ENCODE data around the gene GTF2F1.
"Not testable (repeated sequence)": the region's sequence is repeated elsewhere in the genome, so short reads cannot be mapped to it uniquely, and the experiment has no call there.

GTF2F1 gene

GRCh38 chr19:6416658-6417405, 23.9 kb upstream of the GTF2F1 start:
- DNase-seq = no peak

DNA sequence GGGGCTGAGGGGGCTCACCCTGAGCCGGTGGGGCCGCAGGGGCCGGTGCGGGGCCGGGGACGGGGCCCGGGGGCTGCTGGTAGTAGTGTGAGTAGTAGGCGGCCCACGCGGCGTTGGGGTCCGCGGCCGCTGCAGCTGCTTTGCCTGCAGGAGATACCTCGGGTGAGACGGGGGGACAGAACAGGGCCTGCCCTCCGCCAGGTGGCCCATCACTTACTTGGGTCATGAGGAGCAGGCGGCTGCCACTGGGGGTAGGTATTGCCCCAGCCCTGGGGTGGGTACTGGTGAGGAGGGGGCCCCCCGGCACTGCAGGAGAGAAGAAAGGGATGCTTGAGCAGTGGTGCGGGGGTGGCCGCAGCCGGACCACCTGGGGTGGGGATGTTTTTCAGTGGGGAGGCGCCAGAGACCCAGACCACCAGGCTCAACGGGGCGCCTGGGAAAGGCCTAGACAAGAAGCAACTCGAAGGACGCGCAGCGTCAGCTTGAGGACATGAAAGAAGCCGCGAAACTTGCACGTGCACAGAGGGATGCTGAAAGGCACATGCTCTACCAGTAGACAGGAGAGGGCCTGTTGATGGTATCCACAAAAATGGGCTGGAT, 22.7 kb upstream of the GTF2F1 start:
- DNase-seq = no peak

DNA sequence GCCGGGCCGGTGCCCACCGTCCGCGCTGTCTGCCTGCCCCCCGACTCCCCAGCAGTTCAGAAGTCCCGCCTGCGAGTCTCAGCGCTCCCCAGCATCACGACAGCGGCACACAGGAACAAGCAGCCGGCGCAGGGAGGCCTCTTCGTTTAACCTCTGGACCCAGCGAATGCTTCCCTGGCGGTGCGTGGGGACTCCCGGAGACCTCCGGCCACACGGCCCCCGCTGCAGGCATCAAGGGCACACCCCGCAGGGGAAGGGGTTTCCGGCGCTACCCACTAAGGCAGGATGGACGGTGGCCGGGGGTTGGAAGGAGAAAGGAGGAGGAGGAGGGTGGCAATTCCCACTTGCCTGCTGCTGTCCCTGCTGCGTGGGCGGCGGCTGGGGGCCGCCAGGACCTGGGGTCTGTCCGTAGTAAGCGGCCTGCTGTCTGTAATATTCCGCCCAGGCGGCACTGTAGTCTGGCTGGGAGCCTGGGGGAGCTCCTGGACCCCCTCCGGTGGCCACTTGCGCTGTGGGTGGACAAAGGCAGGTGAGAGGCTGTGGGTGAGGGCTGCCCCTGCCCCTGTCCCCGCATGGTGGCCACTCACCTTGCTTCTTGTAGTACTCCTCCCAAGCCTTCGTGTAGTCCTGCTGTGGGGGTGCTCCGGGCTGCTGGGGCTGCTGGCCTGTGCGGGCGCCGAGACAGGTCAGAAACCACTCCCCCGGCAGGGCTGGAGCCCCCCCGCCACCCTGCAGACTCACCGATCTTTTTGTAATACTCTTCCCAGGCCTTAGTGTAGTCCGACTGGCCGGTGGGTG, 22.0 kb upstream of the GTF2F1 start:
- DNase-seq = no peak

- DNase-seq = no peak
Observed at GRCh38 chr19:6413721-6414643, 21.0 kb upstream of the GTF2F1 start.

DNA sequence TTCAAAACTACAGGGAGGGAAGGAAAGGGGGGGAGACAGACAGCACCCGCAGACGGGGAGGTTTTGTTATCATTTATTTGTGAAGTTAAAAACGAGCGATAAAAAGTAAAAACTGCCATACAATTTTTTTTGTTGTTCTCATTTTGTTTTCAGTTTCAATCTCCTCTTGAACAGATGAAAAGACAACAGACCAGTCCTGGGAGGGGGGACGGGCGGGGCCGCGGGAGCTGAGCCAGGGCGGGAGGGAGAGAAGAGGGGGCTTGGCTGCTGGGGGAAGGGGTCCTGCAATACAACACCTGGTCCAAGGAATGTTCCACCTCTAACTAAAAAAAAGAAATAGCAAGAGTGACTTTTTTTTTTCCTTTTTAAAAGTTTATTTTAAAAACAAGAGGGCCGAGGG, 20.3 kb upstream of the GTF2F1 start:
- no peak for DNase-seq

- peak; percentile 25 for DNase-seq
Observed at GRCh38 chr19:6412447-6413091, 19.6 kb upstream of the GTF2F1 start.

DNA sequence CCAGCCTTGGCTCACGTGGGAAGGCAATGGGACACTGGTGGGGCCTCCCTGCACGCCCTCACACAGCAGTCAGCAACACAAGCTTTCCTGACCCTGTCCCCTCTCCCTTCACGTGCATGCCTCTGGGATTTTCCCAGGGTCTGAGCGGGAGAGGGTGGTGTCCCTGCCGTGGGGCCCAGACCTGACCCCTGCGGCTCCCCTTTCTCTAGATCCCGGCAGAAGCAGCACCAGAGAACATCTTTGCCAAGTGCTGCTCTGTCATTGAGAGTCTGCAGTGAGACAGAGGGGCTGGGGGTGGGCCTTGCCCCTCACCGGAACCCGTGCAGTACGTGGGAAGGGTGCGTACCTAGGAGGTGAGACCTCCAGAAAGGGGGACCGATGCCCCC, 19.1 kb upstream of the GTF2F1 start:
- DNase-seq = no peak

GRCh38 chr19:6409346-6409745, 16.4 kb upstream of the GTF2F1 start:
- no peak for DNase-seq

DNA sequence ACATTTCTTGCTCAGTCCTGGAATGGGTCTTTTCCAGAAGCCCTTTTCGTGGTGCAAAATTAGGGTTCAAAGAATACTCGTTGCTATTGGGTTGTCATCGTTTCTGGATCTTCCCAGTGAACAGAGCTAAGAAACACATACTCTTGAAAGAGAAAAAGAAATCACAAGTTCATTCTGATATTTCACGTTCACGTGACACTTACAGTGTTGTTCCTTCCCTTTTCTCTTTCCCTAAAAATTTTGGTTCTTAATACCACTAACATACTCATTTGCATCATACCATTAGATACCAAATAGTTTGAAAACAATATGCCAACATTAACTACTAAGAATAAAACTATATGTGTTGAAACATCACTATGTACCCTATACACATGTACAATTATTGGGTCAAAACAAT, 13.4 kb upstream of the GTF2F1 start:
- DNase-seq = no peak

- DNase-seq = no peak
Observed at GRCh38 chr19:6402837-6403608, 10.1 kb upstream of the GTF2F1 start.

- no peak for DNase-seq
Observed at GRCh38 chr19:6402058-6402457, 9.1 kb upstream of the GTF2F1 start.

GRCh38 chr19:6400062-6400944, 7.3 kb upstream of the GTF2F1 start:
- DNase-seq = not testable (repeated sequence)

GRCh38 chr19:6396305-6396704, 3.3 kb upstream of the GTF2F1 start:
- DNase-seq = no peak

- no peak for DNase-seq
Observed at GRCh38 chr19:6394831-6395230, 1.9 kb upstream of the GTF2F1 start.

- DNase-seq = no peak
Observed at GRCh38 chr19:6393983-6394412, 1.0 kb upstream of the GTF2F1 start.

DNA sequence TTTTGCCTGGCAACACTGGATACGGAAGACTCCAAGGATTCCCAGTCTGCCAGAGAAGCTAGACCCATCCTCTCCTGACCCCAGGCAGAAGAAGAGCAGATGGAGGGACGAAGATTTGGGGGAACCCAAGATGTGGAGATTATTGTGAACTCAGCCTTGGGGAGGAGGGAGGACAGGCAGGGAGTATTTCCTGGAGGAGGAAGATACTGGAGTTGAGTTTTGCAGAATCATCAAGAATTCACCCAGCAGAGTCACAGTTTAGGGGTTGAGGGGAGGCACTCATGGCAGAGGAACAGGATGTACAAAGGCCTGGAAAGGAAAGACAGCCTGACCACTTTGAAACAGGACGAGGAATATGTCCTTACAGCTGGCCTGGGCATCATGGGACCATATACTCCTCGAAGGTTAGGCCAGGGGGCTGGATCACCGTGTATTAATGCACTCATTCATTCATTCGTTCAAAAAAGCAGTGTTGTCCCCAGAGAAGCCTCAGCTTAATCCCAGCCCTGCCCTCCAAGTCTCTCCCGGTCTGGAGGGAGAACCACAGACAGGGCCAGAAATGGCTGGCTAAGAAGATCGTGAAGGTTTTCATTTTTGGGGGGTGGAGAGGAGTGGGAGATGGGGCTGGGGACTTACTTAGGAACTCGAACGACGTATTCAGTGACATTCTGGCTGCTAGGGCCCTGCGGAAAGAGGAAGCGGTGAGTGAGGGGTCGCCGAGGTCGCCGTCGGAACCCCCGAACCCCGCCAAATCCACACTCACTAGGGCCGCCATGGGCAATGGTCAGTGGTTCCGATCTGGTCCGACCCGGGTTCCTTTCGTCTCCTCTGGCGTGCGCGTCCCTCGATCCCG, 517 bp downstream of the GTF2F1 start:
- DNase-seq = no peak

DNA sequence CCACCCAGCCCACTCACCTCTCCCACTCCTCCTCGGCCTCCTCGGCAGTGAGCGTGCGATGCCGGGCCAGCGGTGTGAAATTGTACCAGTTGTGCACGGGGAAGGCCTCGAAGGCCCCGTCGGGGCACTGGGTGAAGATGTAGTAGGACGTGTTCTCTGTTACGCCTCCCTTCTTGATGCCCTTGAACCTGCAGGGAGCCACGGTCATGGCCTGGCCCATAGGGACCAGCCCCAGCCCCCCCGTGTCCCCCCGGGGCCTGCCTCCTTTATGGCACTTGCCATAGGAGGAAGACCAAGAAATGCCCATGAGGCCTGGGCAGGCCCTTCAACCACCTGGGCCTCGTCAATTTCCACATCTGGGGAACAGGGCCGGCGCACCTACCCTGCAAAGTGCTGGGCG, 5.6 kb downstream of the GTF2F1 start:
- no peak for DNase-seq

GRCh38 chr19:6384381-6384780, 8.6 kb downstream of the GTF2F1 start:
- no peak for DNase-seq

DNA sequence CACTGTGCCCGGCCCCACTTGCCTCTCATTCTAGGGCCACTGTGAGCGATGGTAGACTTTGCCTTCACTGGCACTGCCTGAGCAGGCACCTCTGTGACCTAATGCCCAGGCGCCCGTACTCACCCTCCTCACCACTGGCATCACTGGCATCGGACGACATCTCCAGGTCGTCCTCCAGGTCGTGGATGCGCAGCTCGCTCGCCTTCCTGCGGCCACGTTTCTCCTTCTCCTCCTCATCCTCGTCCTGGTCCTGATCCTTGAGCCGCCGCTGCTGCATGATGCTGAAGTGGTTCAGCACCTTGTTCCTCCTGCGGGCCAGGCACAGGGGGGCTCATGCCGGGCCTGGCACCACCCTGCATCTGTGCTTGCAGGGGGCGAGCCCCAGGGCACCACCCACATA, 9.8 kb downstream of the GTF2F1 start:
- DNase-seq = no peak

Measured in activated effector memory CD4-positive, alpha-beta T cell treated with Interleukin-2 at 50 U/mL for 16 hours (primary cell).